GM23338 (cell line): ENCODE measurements around the gene HEXD. TPM values are rescaled to one million over a fixed set of nuclear protein-coding genes. Genes with fewer than 3 reads are reported as not detected.

Source experiments
- ATAC-seq: fragments of 200-7000 bp; cut with Tn5 transposase; 3 replicates; pipeline ENCODE4 v1.9.1; 2020
- DNase-seq: peaks from one replicate; pipeline ENCODE4 v3.0.0-alpha.2; 2015; ENCODE audit warnings: low spot score
- H2AFZ ChIP-seq: fragments of 200-600 bp; sonication (generic); 2 replicates; pipeline ENCODE4 v1.8.0; 2016; ENCODE audit warnings: antibody characterized with exemption, mild to moderate bottlenecking, moderate library complexity
- H3F3A ChIP-seq: fragments of 200-600 bp; sonication (generic); replicated peaks from 2 replicates; pipeline ENCODE4 v1.8.0; 2017; ENCODE audit warnings: antibody characterized with exemption, mixed run types, low read depth
- H3K27ac ChIP-seq: fragments of 200-600 bp; sonication (generic); 2 replicates; pipeline ENCODE4 v1.6.1; 2016; ENCODE audit warnings: low read depth
- H3K27me3 ChIP-seq: fragments of 200-600 bp; sonication (generic); 2 replicates; pipeline ENCODE4 v1.8.0; 2016; ENCODE audit warnings: mild to moderate bottlenecking, mixed run types, moderate library complexity; ENCODE audit not compliant: insufficient read depth
- H3K36me3 ChIP-seq: fragments of 200-600 bp; sonication (generic); 2 replicates; pipeline ENCODE4 v1.8.0; 2016; ENCODE audit warnings: mild to moderate bottlenecking; ENCODE audit not compliant: insufficient read depth
- H3K4me1 ChIP-seq: fragments of 200-600 bp; sonication (generic); 2 replicates; pipeline ENCODE4 v1.8.0; 2016; ENCODE audit warnings: mild to moderate bottlenecking, moderate library complexity; ENCODE audit not compliant: insufficient read depth
- H3K4me2 ChIP-seq: fragments of 200-600 bp; sonication (generic); 2 replicates; pipeline ENCODE4 v1.7.1; 2017; ENCODE audit warnings: mixed run types
- H3K4me3 ChIP-seq: fragments of 200-600 bp; sonication (generic); 2 replicates; pipeline ENCODE4 v1.6.1; 2016; ENCODE audit warnings: mixed run types
- H3K79me2 ChIP-seq: fragments of 200-600 bp; sonication (generic); replicated peaks from 2 replicates; pipeline ENCODE4 v1.8.0; 2017; ENCODE audit warnings: mild to moderate bottlenecking; ENCODE audit not compliant: insufficient read depth
- H3K9me2 ChIP-seq: fragments of 200-600 bp; sonication (generic); 2 replicates; pipeline ENCODE4 v1.8.0; 2017; ENCODE audit not compliant: insufficient read depth
- H4K20me1 ChIP-seq: fragments of 200-600 bp; sonication (generic); replicated peaks from 2 replicates; pipeline ENCODE4 v1.8.0; 2017; ENCODE audit warnings: mild to moderate bottlenecking; ENCODE audit not compliant: insufficient read depth
- H3K27ac Mint-ChIP-seq: 2 replicates; pipeline ENCODE4 v1.8.0; 2020; ENCODE audit warnings: inconsistent platforms, mild to moderate bottlenecking, moderate library complexity, mixed read lengths
- H3K27me3 Mint-ChIP-seq: 3 replicates; pipeline ENCODE4 v1.8.0; 2022; ENCODE audit warnings: low read depth, mild to moderate bottlenecking, moderate library complexity, mixed read lengths, inconsistent platforms; ENCODE audit not compliant: insufficient read depth, poor library complexity
- H3K36me3 Mint-ChIP-seq: 3 replicates; pipeline ENCODE4 v1.8.0; 2021; ENCODE audit warnings: low read depth, mild to moderate bottlenecking, inconsistent platforms, moderate library complexity, mixed read lengths
- H3K4me1 Mint-ChIP-seq: 3 replicates; pipeline ENCODE4 v1.8.0; 2020; ENCODE audit warnings: mild to moderate bottlenecking, inconsistent platforms, mixed read lengths
- H3K4me3 Mint-ChIP-seq: 3 replicates; pipeline ENCODE4 v1.8.0; 2021; ENCODE audit warnings: moderate library complexity, mild to moderate bottlenecking, inconsistent platforms, mixed read lengths
- H3K9me3 Mint-ChIP-seq: 3 replicates; pipeline ENCODE4 v1.8.0; 2020; ENCODE audit warnings: moderate library complexity, mild to moderate bottlenecking, inconsistent platforms, mixed read lengths
- CREB1 ChIP-seq: fragments of 250-450 bp; sonication (Bioruptor Pico); IDR thresholded peaks from 2 replicates; pipeline ENCODE4 v1.5.0; 2020; ENCODE audit warnings: low read depth, mild to moderate bottlenecking, moderate library complexity
- CTCF ChIP-seq, 2 experiments: fragments of 200-600 bp in 1 of 2; sonication (generic) in 1 of 2; conservative IDR thresholded peaks; 2 replicates each; pipeline versions ENCODE4 v1.5.1 to v1.6.1; 2016 to 2017; ENCODE audit warnings: antibody characterized with exemption in 2 of 2, low read depth in 2 of 2, mild to moderate bottlenecking in 2 of 2, moderate library complexity in 1 of 2
- ETS1 ChIP-seq: IDR thresholded peaks from 2 replicates; pipeline ENCODE4 v1.6.1; 2016; ENCODE audit warnings: antibody characterized with exemption
- EZH2 ChIP-seq: fragments of 200-600 bp; sonication (generic); IDR thresholded peaks from one replicate; pipeline ENCODE4 v1.8.0; 2017; ENCODE audit warnings: antibody characterized with exemption, mild to moderate bottlenecking, low read depth; ENCODE audit not compliant: unreplicated experiment
- EZH2phosphoT487 ChIP-seq: fragments of 200-600 bp; sonication (generic); IDR thresholded peaks from one replicate; pipeline ENCODE4 v1.8.1; 2018; ENCODE audit warnings: antibody characterized with exemption; ENCODE audit not compliant: unreplicated experiment
- JUNB ChIP-seq: IDR thresholded peaks from one replicate; pipeline ENCODE4 v1.6.1; 2016; ENCODE audit warnings: antibody characterized with exemption; ENCODE audit not compliant: unreplicated experiment
- NANOG ChIP-seq: IDR thresholded peaks from 2 replicates; pipeline ENCODE4 v1.6.1; 2016; ENCODE audit warnings: antibody characterized with exemption, borderline replicate concordance
- POLR2AphosphoS5 ChIP-seq: IDR thresholded peaks from 2 replicates; pipeline ENCODE4 v1.6.1; 2016; ENCODE audit warnings: antibody characterized with exemption, low read depth
- REST ChIP-seq: IDR thresholded peaks from one replicate; pipeline ENCODE4 v1.6.1; 2018; ENCODE audit warnings: antibody characterized with exemption; ENCODE audit not compliant: unreplicated experiment
- STAT1 ChIP-seq: IDR thresholded peaks from one replicate; pipeline ENCODE4 v1.6.1; 2016; ENCODE audit warnings: antibody characterized with exemption; ENCODE audit not compliant: unreplicated experiment
- ZNF114 ChIP-seq: fragments of 250-450 bp; sonication (Bioruptor Pico); IDR thresholded peaks from 2 replicates; pipeline ENCODE4 v1.5.0; 2020; ENCODE audit warnings: mild to moderate bottlenecking, moderate library complexity
- ZNF331 ChIP-seq: fragments of 250-450 bp; sonication (Bioruptor Pico); IDR thresholded peaks from 2 replicates; pipeline ENCODE4 v1.5.0; 2020; ENCODE audit warnings: low read depth, mild to moderate bottlenecking, moderate library complexity
- ZNF462 ChIP-seq: fragments of 250-450 bp; sonication (Bioruptor Pico); IDR thresholded peaks from 2 replicates; pipeline ENCODE4 v1.5.0; 2020; ENCODE audit warnings: mild to moderate bottlenecking, moderate library complexity
- polyA plus RNA-seq: library from polyadenylated mRNA; unstranded; fragments of >200 nt; fragmentation: Nextera tagmentation; extraction: Ambion mirVana; gene quantifications from 2 replicates; pipeline ENCODE4 v1.2.1, GENCODE V29; 2016
- total RNA-seq: library from RNA; depleted of rRNA; stranded (reverse); fragments of >200 nt; shearing (Covaris generic); gene quantifications from 2 replicates; pipeline ENCODE4 v1.2.3, GENCODE V29; 2014

Gene HEXD
- total and polyA plus RNA-seq, 2 experiments from 2014 or later, result 11.9 to 31.1 TPM

- ATAC-seq, result no peak
Measured at GRCh38 chr17:82483836-82484235, 65.7 kb downstream of the HEXD start.

More at GRCh38 chr17:82483836-82484235, 65.7 kb downstream of the HEXD start:
- Histone ChIP-seq H3K4me1 (no peaks in the 10 kb centered on the region), H3K4me3 (no peak overlapping the region), H3K4me2 (no peak overlapping the region), H3K36me3 (no peaks in the 10 kb centered on the region), H3F3A (no peaks in the 10 kb centered on the region), H3K9me2 (no peaks in the 10 kb centered on the region), H3K27ac (no peak overlapping the region), H4K20me1 (no peaks in the 10 kb centered on the region), H2AFZ (no peak overlapping the region), H3K27me3 (no peaks in the 10 kb centered on the region), H3K79me2 (no peaks in the 10 kb centered on the region)
- no peak for TF ChIP-seq ZNF114 (CRISPR knock-in tag)
- no peak for TF ChIP-seq EZH2phosphoT487
- no peak for TF ChIP-seq NANOG
- no peak for TF ChIP-seq CTCF (conservative IDR thresholded peaks at IDR 0.05; ENCODE audit: low read depth in 2 of 2)
- no peak for TF ChIP-seq ZNF331 (CRISPR knock-in tag)
- TF ChIP-seq STAT1, result no peak
- no peak for TF ChIP-seq CREB1 (CRISPR knock-in tag)
- no peak for TF ChIP-seq JUNB
- no peak for TF ChIP-seq EZH2
- no peak for TF ChIP-seq ZNF462 (CRISPR knock-in tag)
- no peak for TF ChIP-seq REST
- TF ChIP-seq POLR2AphosphoS5, result no peak
- no peak for TF ChIP-seq ETS1
- Mint-ChIP-seq H3K27me3 (peaks cover 5% of the 10 kb centered on the region), H3K4me3 (no peak overlapping the region), H3K36me3 (peaks cover 57% of the 10 kb centered on the region), H3K27ac (no peak overlapping the region), H3K4me1 (no peaks in the 10 kb centered on the region), H3K9me3 (no peaks in the 10 kb centered on the region)
- no peak for DNase-seq
